ENCODE data around the gene P2RX4. TPM values are rescaled to one million over a fixed set of nuclear protein-coding genes. Genes with fewer than 3 reads are reported as not detected.
A peak's percentile ranks its signal among the peaks of the same experiment; 100 is the strongest.

The P2RX4 gene
- polyA plus RNA-seq, 1 donor (not counting 4 experiments of a cell fraction or from before 2014, with no cell fraction given) = 5.1 TPM

GRCh38 chr12:121184425-121184824 lies 25.5 kb upstream of the P2RX4 start:
- H2AFZ ChIP-seq (ENCODE audit: control insufficient read depth, low read length) = peak overlapping the region; percentile 82
- no peak overlapping the region for H3K9ac ChIP-seq (ENCODE audit: control insufficient read depth, extremely low read depth, insufficient read depth, low read length)
- H3K4me1 ChIP-seq (ENCODE audit: control insufficient read depth, extremely low read depth, insufficient read depth, low read length) = peaks cover 11% of the 10 kb centered on the region
- no peaks in the 10 kb centered on the region for H4K20me1 ChIP-seq (ENCODE audit: control insufficient read depth, extremely low read depth, insufficient read depth, low read length)
- no peaks in the 10 kb centered on the region for H3K9me1 ChIP-seq (ENCODE audit: control insufficient read depth, extremely low read depth, insufficient read depth, low read length)
- no peaks in the 10 kb centered on the region for H3K79me2 ChIP-seq (ENCODE audit: control insufficient read depth, insufficient read depth, low read length)
- peak; percentile 55 to 83 (median 79) for TF ChIP-seq CTCF (optimal IDR thresholded peaks at IDR 0.05 in 1 of 3, IDR thresholded peaks at IDR 0.05 in 1 of 3, conservative IDR thresholded peaks at IDR 0.05 in 1 of 3; ENCODE audit: extremely low read depth in 1 of 3, insufficient read depth in 2 of 3, low read length in 3 of 3)
- no peak for TF ChIP-seq EZH2 (IDR thresholded peaks at IDR 0.05; ENCODE audit: low read length)
- no peak overlapping the region for H3K27ac ChIP-seq (ENCODE audit: control insufficient read depth, insufficient read depth, low read length)
- dilution Hi-C loops (cut with MboI; ENCODE audit: extremely low pct_ligation_motif_present, low sequenced_read_pairs) = no loop called here
- H3K4me3 ChIP-seq (ENCODE audit: control insufficient read depth in 2 of 3, extremely low read depth in 1 of 3, insufficient read depth in 2 of 3, low read depth in 1 of 3, low read length in 3 of 3) = peak overlapping the region in 1 of 3 experiments; percentile 41
- DNase-seq (ENCODE audit: low read depth, low spot score) (peak; percentile 87), FAIRE-seq (peak; percentile 96)
- H3K36me3 ChIP-seq (ENCODE audit: control insufficient read depth in 2 of 2, extremely low read depth in 1 of 2, insufficient read depth in 2 of 2, low read length in 2 of 2) = no peaks in the 10 kb centered on the region
- no peaks in the 10 kb centered on the region for H3K27me3 ChIP-seq (ENCODE audit: control insufficient read depth, extremely low read depth, insufficient read depth, low read length)
- H3K4me2 ChIP-seq (ENCODE audit: control insufficient read depth, extremely low read depth, insufficient read depth, low read depth, low read length) = peak overlapping the region; percentile 71
- H3K9me3 ChIP-seq (ENCODE audit: control insufficient read depth, low read depth, low read length) = no peaks in the 10 kb centered on the region

GRCh38 chr12:121184984-121185889 lies 24.7 kb upstream of the P2RX4 start:
- peak overlapping the region; percentile 71 for H3K4me2 ChIP-seq (ENCODE audit: control insufficient read depth, extremely low read depth, insufficient read depth, low read depth, low read length)
- H3K4me3 ChIP-seq (ENCODE audit: control insufficient read depth in 2 of 3, extremely low read depth in 1 of 3, insufficient read depth in 2 of 3, low read depth in 1 of 3, low read length in 3 of 3) = no peak overlapping the region
- no peak overlapping the region for H3K9ac ChIP-seq (ENCODE audit: control insufficient read depth, extremely low read depth, insufficient read depth, low read length)
- H3K36me3 ChIP-seq (ENCODE audit: control insufficient read depth in 2 of 2, extremely low read depth in 1 of 2, insufficient read depth in 2 of 2, low read length in 2 of 2) = no peaks in the 10 kb centered on the region
- dilution Hi-C loops (cut with MboI; ENCODE audit: extremely low pct_ligation_motif_present, low sequenced_read_pairs) = no loop called here
- DNase-seq (ENCODE audit: low read depth, low spot score) (no peak), FAIRE-seq (no peak)
- no peaks in the 10 kb centered on the region for H4K20me1 ChIP-seq (ENCODE audit: control insufficient read depth, extremely low read depth, insufficient read depth, low read length)
- no peaks in the 10 kb centered on the region for H3K27me3 ChIP-seq (ENCODE audit: control insufficient read depth, extremely low read depth, insufficient read depth, low read length)
- no peaks in the 10 kb centered on the region for H3K9me1 ChIP-seq (ENCODE audit: control insufficient read depth, extremely low read depth, insufficient read depth, low read length)
- H3K9me3 ChIP-seq (ENCODE audit: control insufficient read depth, low read depth, low read length) = no peaks in the 10 kb centered on the region
- H2AFZ ChIP-seq (ENCODE audit: control insufficient read depth, low read length) = no peak overlapping the region
- no peak for TF ChIP-seq EZH2 (IDR thresholded peaks at IDR 0.05; ENCODE audit: low read length)
- no peak for TF ChIP-seq CTCF (optimal IDR thresholded peaks at IDR 0.05 in 1 of 3, IDR thresholded peaks at IDR 0.05 in 1 of 3, conservative IDR thresholded peaks at IDR 0.05 in 1 of 3; ENCODE audit: extremely low read depth in 1 of 3, insufficient read depth in 2 of 3, low read length in 3 of 3)
- no peaks in the 10 kb centered on the region for H3K79me2 ChIP-seq (ENCODE audit: control insufficient read depth, insufficient read depth, low read length)
- no peak overlapping the region for H3K27ac ChIP-seq (ENCODE audit: control insufficient read depth, insufficient read depth, low read length)
- peaks cover 11% of the 10 kb centered on the region for H3K4me1 ChIP-seq (ENCODE audit: control insufficient read depth, extremely low read depth, insufficient read depth, low read length)

All from keratinocyte (primary cell).